NCI-H1436 treated with DMSO at 0.1 percent for 48 hours (cell line): ENCODE data around the gene ZNF674.

Source experiments
- DNase-seq: peaks from one replicate; lab custom pipeline; 2025; lab: John Stamatoyannopoulos, UW

ZNF674 gene

GRCh38 chrX:46545111-46546005 lies at the start of gene ZNF674:
ZNF674 (minus strand) TSS chrX:46545421; CDS start chrX:46542087, 3,334 bp downstream.
- DNase-seq = peak; percentile 7

GRCh38 chrX:46589977-46590723 lies 44.9 kb upstream of the ZNF674 start:
- no peak for DNase-seq

GRCh38 chrX:46588263-46588662 lies 43.0 kb upstream of the ZNF674 start:
- DNase-seq = no peak

GRCh38 chrX:46587753-46588171 lies 42.5 kb upstream of the ZNF674 start:
- DNase-seq = no peak

- DNase-seq = no peak
Measured at GRCh38 chrX:46587158-46587557, 41.9 kb upstream of the ZNF674 start.

GRCh38 chrX:46584736-46585135 lies 39.5 kb upstream of the ZNF674 start:
- DNase-seq = no peak

- DNase-seq = no peak
Measured at GRCh38 chrX:46582966-46583365, 37.7 kb upstream of the ZNF674 start.

GRCh38 chrX:46582325-46582724 lies 37.1 kb upstream of the ZNF674 start:
- no peak for DNase-seq

- DNase-seq = no peak
Measured at GRCh38 chrX:46580613-46581012, 35.4 kb upstream of the ZNF674 start.

- no peak for DNase-seq
Measured at GRCh38 chrX:46579250-46579649, 34.0 kb upstream of the ZNF674 start.

GRCh38 chrX:46577221-46578005 lies 32.2 kb upstream of the ZNF674 start:
- no peak for DNase-seq

GRCh38 chrX:46576458-46576857 lies 31.2 kb upstream of the ZNF674 start:
- no peak for DNase-seq

- no peak for DNase-seq
Measured at GRCh38 chrX:46575991-46576392, 30.8 kb upstream of the ZNF674 start.

- no peak for DNase-seq
Measured at GRCh38 chrX:46575586-46575985, 30.4 kb upstream of the ZNF674 start.

GRCh38 chrX:46574774-46575381 lies 29.7 kb upstream of the ZNF674 start:
- no peak for DNase-seq

GRCh38 chrX:46573892-46574773 lies 28.9 kb upstream of the ZNF674 start:
- no peak for DNase-seq

- no peak for DNase-seq
Measured at GRCh38 chrX:46573331-46573891, 28.2 kb upstream of the ZNF674 start, which contains the start of gene CHST7. CHST7 (plus strand) TSS chrX:46573765; CDS start chrX:46573932, 167 bp downstream.

GRCh38 chrX:46572340-46572936 lies 27.2 kb upstream of the ZNF674 start:
- no peak for DNase-seq

GRCh38 chrX:46571423-46572339 lies 26.5 kb upstream of the ZNF674 start:
- no peak for DNase-seq
